Hepatocyte (in vitro differentiated cells): ENCODE results near the gene ANKRD44. TPM values are rescaled to one million over a fixed set of nuclear protein-coding genes. Genes with fewer than 3 reads are reported as not detected.
"Not testable (repeated sequence)": the region's sequence is repeated elsewhere in the genome, so short reads cannot be mapped to it uniquely, and the experiment has no call there.

ENCODE experiments used
- DNase-seq: peaks from one replicate; pipeline ENCODE4 v3.0.0-alpha.2; 2016; ENCODE audit warnings: low spot score
- H2AFZ ChIP-seq: fragments of 200-600 bp; sonication (generic); 2 replicates; pipeline ENCODE4 v1.6.0; 2016; ENCODE audit warnings: antibody characterized with exemption, mild to moderate bottlenecking
- H3K27ac ChIP-seq: fragments of 200-600 bp; sonication (generic); 2 replicates; pipeline ENCODE4 v1.5.1; 2016; ENCODE audit warnings: mild to moderate bottlenecking
- H3K27me3 ChIP-seq: fragments of 200-600 bp; sonication (generic); 2 replicates; pipeline ENCODE4 v1.6.1; 2016
- H3K36me3 ChIP-seq: fragments of 200-600 bp; sonication (generic); replicated peaks from 2 replicates; pipeline ENCODE4 v1.5.1; 2016; ENCODE audit warnings: low read depth; ENCODE audit not compliant: insufficient read depth
- H3K4me1 ChIP-seq: fragments of 200-600 bp; sonication (generic); 2 replicates; pipeline ENCODE4 v1.5.1; 2016; ENCODE audit warnings: mild to moderate bottlenecking, moderate library complexity; ENCODE audit not compliant: insufficient read depth
- H3K4me2 ChIP-seq: fragments of 200-600 bp; sonication (generic); 2 replicates; pipeline ENCODE4 v1.6.0; 2016
- H3K4me3 ChIP-seq: fragments of 200-600 bp; sonication (generic); 2 replicates; pipeline ENCODE4 v1.5.1; 2016; ENCODE audit warnings: mild to moderate bottlenecking
- H3K79me2 ChIP-seq: fragments of 200-600 bp; sonication (generic); 2 replicates; pipeline ENCODE4 v1.6.0; 2017; ENCODE audit warnings: mild to moderate bottlenecking
- H3K9me2 ChIP-seq: fragments of 200-600 bp; sonication (generic); replicated peaks from 2 replicates; pipeline ENCODE4 v1.6.0; 2017; ENCODE audit warnings: mild to moderate bottlenecking; ENCODE audit not compliant: insufficient read depth
- H3K9me3 ChIP-seq: fragments of 200-600 bp; sonication (generic); 2 replicates; pipeline ENCODE4 v1.5.1; 2016; ENCODE audit warnings: low read depth, mild to moderate bottlenecking
- H4K20me1 ChIP-seq: fragments of 200-600 bp; sonication (generic); 2 replicates; pipeline ENCODE4 v1.6.0; 2016; ENCODE audit warnings: mild to moderate bottlenecking; ENCODE audit not compliant: insufficient read depth, poor library complexity, severe bottlenecking
- CTCF ChIP-seq: fragments of 200-600 bp; sonication (generic); IDR thresholded peaks from 2 replicates; pipeline ENCODE4 v1.5.1; 2016; ENCODE audit warnings: antibody characterized with exemption, mild to moderate bottlenecking; ENCODE audit not compliant: poor library complexity
- EZH2 ChIP-seq: fragments of 200-600 bp; sonication (generic); IDR thresholded peaks from 2 replicates; pipeline ENCODE4 v1.6.1; 2016; ENCODE audit warnings: antibody characterized with exemption, mild to moderate bottlenecking, borderline replicate concordance
- EZH2phosphoT487 ChIP-seq: fragments of 200-600 bp; sonication (generic); IDR thresholded peaks from one replicate; pipeline ENCODE4 v1.6.1; 2018; ENCODE audit warnings: antibody characterized with exemption, mild to moderate bottlenecking, low read depth, moderate library complexity; ENCODE audit not compliant: unreplicated experiment, severe bottlenecking
- WGBS: methylation state at CpG from one replicate; pipeline ENCODE4 v1.1.6; 2016; ENCODE audit warnings: low lambda C conversion rate; ENCODE audit errors: missing lambda C conversion rate; 5-methylcytosine and 5-hydroxymethylcytosine counted together
- polyA plus RNA-seq: library from polyadenylated mRNA; unstranded; fragments of >200 nt; fragmentation: Nextera tagmentation; extraction: Ambion mirVana; gene quantifications from 2 replicates; pipeline ENCODE4 v1.2.1, GENCODE V29; 2016
- total RNA-seq: library from RNA; depleted of rRNA; stranded (reverse); fragments of >200 nt; gene quantifications from 2 replicates; pipeline ENCODE4 v1.2.3, GENCODE V29; 2014

The ANKRD44 gene
- total and polyA plus RNA-seq, 2 experiments from 2014 or later: 5.9 to 9.1 TPM

- Histone ChIP-seq H2AFZ (no peak overlapping the region), H3K79me2 (no peaks in the 10 kb centered on the region), H3K4me2 (no peak overlapping the region), H3K9me2 (no peaks in the 10 kb centered on the region), H4K20me1 (no peaks in the 10 kb centered on the region), H3K36me3 (no peaks in the 10 kb centered on the region), H3K27ac (no peak overlapping the region), H3K4me1 (no peaks in the 10 kb centered on the region), H3K27me3 (no peaks in the 10 kb centered on the region), H3K4me3 (no peak overlapping the region), H3K9me3 (no peaks in the 10 kb centered on the region)
- WGBS: 89% methylated on average over 2 of the region's 2 CpGs
- no peak for TF ChIP-seq EZH2
- TF ChIP-seq CTCF: no peak
- TF ChIP-seq EZH2phosphoT487: no peak
- DNase-seq: no peak
Observed at GRCh38 chr2:197292619-197293018, 18.0 kb downstream of the ANKRD44 start.

GRCh38 chr2:197287596-197287932, 23.0 kb downstream of the ANKRD44 start:
- H3K79me2 ChIP-seq, H3K36me3 ChIP-seq, H3K27me3 ChIP-seq, H3K4me1 ChIP-seq, DNase-seq, H2AFZ ChIP-seq, H4K20me1 ChIP-seq, H3K9me2 ChIP-seq, H3K4me2 ChIP-seq, H3K4me3 ChIP-seq, H3K9me3 ChIP-seq: not testable (repeated sequence)
- WGBS: 93% methylated on average over 7 of the region's 7 CpGs
- peak overlapping the region; percentile 4 for H3K27ac ChIP-seq

- Histone ChIP-seq H3K9me2 (no peaks in the 10 kb centered on the region), H3K4me1 (no peaks in the 10 kb centered on the region), H2AFZ (no peak overlapping the region), H3K79me2 (no peaks in the 10 kb centered on the region), H3K27ac (peak overlapping the region; percentile 4), H3K27me3 (no peaks in the 10 kb centered on the region), H3K4me2 (no peak overlapping the region), H3K4me3 (no peak overlapping the region), H3K36me3 (no peaks in the 10 kb centered on the region), H4K20me1 (no peaks in the 10 kb centered on the region), H3K9me3 (no peaks in the 10 kb centered on the region)
- peak; percentile 64 for DNase-seq
- 69% methylated on average over 8 of the region's 8 CpGs for WGBS
- TF ChIP-seq EZH2 (no peak), CTCF (no peak), EZH2phosphoT487 (no peak)
Observed at GRCh38 chr2:197286805-197287595, 23.6 kb downstream of the ANKRD44 start.

GRCh38 chr2:197285361-197285760, 25.2 kb downstream of the ANKRD44 start:
- 60% methylated on average over 3 of the region's 3 CpGs for WGBS
- no peak overlapping the region for H3K27ac ChIP-seq
- no peaks in the 10 kb centered on the region for H3K4me1 ChIP-seq
- no peaks in the 10 kb centered on the region for H4K20me1 ChIP-seq
- H3K9me2 ChIP-seq: no peaks in the 10 kb centered on the region
- DNase-seq: no peak
- H3K4me3 ChIP-seq: no peak overlapping the region
- no peak overlapping the region for H3K4me2 ChIP-seq
- H3K27me3 ChIP-seq: no peaks in the 10 kb centered on the region
- H3K36me3 ChIP-seq: no peaks in the 10 kb centered on the region
- H2AFZ ChIP-seq: no peak overlapping the region
- H3K79me2 ChIP-seq: no peaks in the 10 kb centered on the region
- TF ChIP-seq CTCF: no peak
- no peak for TF ChIP-seq EZH2phosphoT487
- no peak for TF ChIP-seq EZH2
- no peaks in the 10 kb centered on the region for H3K9me3 ChIP-seq
